ENCODE results near the gene COPS7A. TPM values are rescaled to one million over a fixed set of nuclear protein-coding genes. Genes with fewer than 3 reads are reported as not detected.
A peak's percentile ranks its signal among the peaks of the same experiment; 100 is the strongest.

COPS7A gene
- total RNA-seq, 2 donors from 2014 or later, result 20.2 to 27.7 TPM

DNA sequence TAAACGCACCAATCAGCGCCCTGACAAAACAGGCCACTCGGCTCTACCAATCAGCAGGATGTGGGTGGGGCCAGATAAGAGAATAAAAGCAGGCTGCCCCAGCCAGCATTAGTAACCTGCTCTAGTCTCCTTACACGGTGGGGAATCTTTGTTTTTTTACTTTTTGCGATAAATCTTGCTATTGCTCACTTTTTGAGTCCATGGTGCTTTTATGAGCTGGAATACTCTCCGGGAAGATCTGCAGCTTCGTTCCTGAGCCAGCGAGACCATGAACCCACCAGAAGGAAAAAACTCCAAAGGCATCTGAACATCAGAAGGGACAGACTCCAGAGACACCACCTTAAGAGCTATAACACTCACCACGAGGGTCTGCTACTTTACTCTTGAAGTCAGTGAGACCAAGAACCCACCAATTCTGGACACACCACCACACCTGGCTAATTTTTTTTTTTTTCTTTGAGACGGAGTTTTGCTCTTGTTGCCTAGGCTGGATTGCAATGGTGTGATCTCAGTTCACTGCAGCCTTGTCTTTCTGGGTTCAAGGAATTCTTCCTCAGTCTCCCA is 6.9 kb upstream of the COPS7A start:
- Histone ChIP-seq H3K4me1 (no peaks in the 10 kb centered on the region), H3K36me3 (replicated peaks in 1 of 2; ENCODE audit: insufficient read depth in 1 of 2, low read depth in 2 of 2) (no peaks in the 10 kb centered on the region), H3K27ac (no peak overlapping the region), H3K4me3 (no peak overlapping the region), H3K27me3 (no peaks in the 10 kb centered on the region), H3K9me3 (no peaks in the 10 kb centered on the region)
- 72 to 81% methylated on average over 9 to 10 of the region's 10 CpGs for WGBS, 2 donors
- TF ChIP-seq CTCF (IDR thresholded peaks at IDR 0.05) (no peak), POLR2A (IDR thresholded peaks at IDR 0.05) (no peak)
- intact Hi-C loops (cut with DNase I), result no loop called here
- DNase-seq (no peak), ATAC-seq (no peak)

DNA sequence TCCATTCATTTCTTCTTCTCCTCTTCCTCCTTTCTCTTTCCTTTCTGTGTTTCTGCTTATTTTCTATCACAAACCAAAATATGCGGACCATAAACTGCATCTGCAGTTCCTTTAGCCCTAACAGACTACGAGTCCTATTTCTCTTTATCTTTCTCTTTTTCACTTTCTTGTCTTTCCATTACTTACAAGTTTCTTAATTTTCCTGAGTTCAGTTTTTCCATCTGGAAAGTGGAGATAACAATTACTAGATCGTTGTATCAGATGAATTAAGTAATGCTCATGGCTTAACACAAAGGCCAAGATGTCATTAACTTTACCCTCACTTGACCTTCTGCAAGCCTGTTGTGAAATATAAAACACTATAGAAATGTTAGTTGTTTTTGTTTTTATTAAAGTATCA is 983 bp upstream of the COPS7A start:
- WGBS, 2 donors, result 79 to 82% methylated on average over 3 of the region's 3 CpGs
- TF ChIP-seq POLR2A (IDR thresholded peaks at IDR 0.05) (no peak), CTCF (IDR thresholded peaks at IDR 0.05) (no peak)

GRCh38 chr12:6724409-6724797 is 557 bp downstream of the COPS7A start:
- intact Hi-C loops (cut with DNase I), result no loop called here
- Histone ChIP-seq H3K36me3 (replicated peaks in 1 of 2; ENCODE audit: insufficient read depth in 1 of 2, low read depth in 2 of 2) (peaks cover 5 to 10% of the 10 kb centered on the region in 2 donors), H3K27me3 (no peaks in the 10 kb centered on the region), H3K9me3 (no peaks in the 10 kb centered on the region), H3K4me1 (peaks cover 9% of the 10 kb centered on the region), H3K4me3 (peak overlapping the region; percentile 10 to 23), H3K27ac (peak overlapping the region; percentile 64 to 91 (median 86))
- DNase-seq, result peak in 2 of 4 donors; percentile 11 to 22
- no peak for TF ChIP-seq POLR2A (IDR thresholded peaks at IDR 0.05)
- TF ChIP-seq CTCF (IDR thresholded peaks at IDR 0.05), result no peak
- no peak for ATAC-seq
- 5 to 16% methylated on average over 9 to 10 of the region's 10 CpGs for WGBS, 2 donors

More for the DNA sequence above, 983 bp upstream of the COPS7A start:
- Histone ChIP-seq H3K9me3 (no peaks in the 10 kb centered on the region), H3K4me3 (no peak overlapping the region), H3K4me1 (peaks cover 9% of the 10 kb centered on the region), H3K36me3 (replicated peaks in 1 of 2; ENCODE audit: insufficient read depth in 1 of 2, low read depth in 2 of 2) (peaks cover 0 to 1% of the 10 kb centered on the region in 2 donors), H3K27me3 (no peaks in the 10 kb centered on the region), H3K27ac (no peak overlapping the region)
- no peak for ATAC-seq
- no peak for DNase-seq
- intact Hi-C loops (cut with DNase I), result no loop called here

- ATAC-seq (no peak), DNase-seq (no peak)
- peaks cover 9% of the 10 kb centered on the region for H3K4me1 ChIP-seq
- TF ChIP-seq POLR2A (IDR thresholded peaks at IDR 0.05) (no peak), CTCF (IDR thresholded peaks at IDR 0.05) (no peak)
- H3K27ac ChIP-seq, result no peak overlapping the region
- H3K27me3 ChIP-seq, result no peaks in the 10 kb centered on the region
- 90 to 92% methylated on average over 7 of the region's 7 CpGs for WGBS, 2 donors
- no peak overlapping the region for H3K4me3 ChIP-seq
- H3K9me3 ChIP-seq, result no peaks in the 10 kb centered on the region
- intact Hi-C loops (cut with DNase I), result no loop called here
- H3K36me3 ChIP-seq (replicated peaks in 1 of 2; ENCODE audit: insufficient read depth in 1 of 2, low read depth in 2 of 2), result peaks cover 15 to 16% of the 10 kb centered on the region in 2 donors
These were observed 1.5 kb downstream of the COPS7A start for GRCh38 chr12:6725350-6725749.

DNA sequence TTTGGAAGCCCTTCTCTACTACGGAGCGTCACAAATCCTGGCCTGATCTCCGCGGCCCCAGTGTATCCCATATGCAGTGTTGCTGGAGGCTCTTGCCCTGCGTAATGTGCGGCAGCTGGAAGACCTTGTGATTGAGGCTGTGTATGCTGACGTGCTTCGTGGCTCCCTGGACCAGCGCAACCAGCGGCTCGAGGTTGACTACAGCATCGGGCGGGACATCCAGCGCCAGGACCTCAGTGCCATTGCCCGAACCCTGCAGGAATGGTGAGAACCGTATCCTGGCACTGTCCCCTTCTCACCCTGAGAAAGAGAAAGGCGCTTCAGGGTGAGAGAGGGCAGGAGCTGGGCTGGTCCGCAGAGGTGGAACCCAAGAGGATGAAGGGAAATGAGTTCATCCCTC is 5.3 kb downstream of the COPS7A start:
- 88 to 94% methylated on average over 8 to 16 of the region's 18 CpGs for WGBS, 2 donors
- H3K36me3 ChIP-seq (replicated peaks in 1 of 2; ENCODE audit: insufficient read depth in 1 of 2, low read depth in 2 of 2), result peaks cover 19 to 26% of the 10 kb centered on the region in 2 donors
- TF ChIP-seq CTCF (IDR thresholded peaks at IDR 0.05) (no peak), POLR2A (IDR thresholded peaks at IDR 0.05) (no peak)

More for the DNA sequence above, 5.3 kb downstream of the COPS7A start:
- ATAC-seq (no peak), DNase-seq (no peak)
- Histone ChIP-seq H3K4me1 (peaks cover 9% of the 10 kb centered on the region), H3K4me3 (no peak overlapping the region), H3K27ac (no peak overlapping the region), H3K9me3 (no peaks in the 10 kb centered on the region), H3K27me3 (no peaks in the 10 kb centered on the region)
- intact Hi-C loops (cut with DNase I), result no loop called here

All from body of pancreas (tissue), 4 donors.